Measurements from ENCODE around the gene ISLR. TPM values are rescaled to one million over a fixed set of nuclear protein-coding genes. Genes with fewer than 3 reads are reported as not detected.
A peak's percentile ranks its signal among the peaks of the same experiment; 100 is the strongest.

The ISLR gene, protein sequence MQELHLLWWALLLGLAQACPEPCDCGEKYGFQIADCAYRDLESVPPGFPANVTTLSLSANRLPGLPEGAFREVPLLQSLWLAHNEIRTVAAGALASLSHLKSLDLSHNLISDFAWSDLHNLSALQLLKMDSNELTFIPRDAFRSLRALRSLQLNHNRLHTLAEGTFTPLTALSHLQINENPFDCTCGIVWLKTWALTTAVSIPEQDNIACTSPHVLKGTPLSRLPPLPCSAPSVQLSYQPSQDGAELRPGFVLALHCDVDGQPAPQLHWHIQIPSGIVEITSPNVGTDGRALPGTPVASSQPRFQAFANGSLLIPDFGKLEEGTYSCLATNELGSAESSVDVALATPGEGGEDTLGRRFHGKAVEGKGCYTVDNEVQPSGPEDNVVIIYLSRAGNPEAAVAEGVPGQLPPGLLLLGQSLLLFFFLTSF
- total RNA-seq (2012; rRNA removed) (under 0.01 TPM in 2 replicates), polyA plus RNA-seq (2012; rRNA removed) (0.79 and 1.0 TPM in 2 replicates), Bru-seq, nascent RNA (not detected), BruChase-seq, experiment 1, labeled RNA remaining after a 6-hour chase (percentile 14 among the genes with signal in this experiment), BruChase-seq, experiment 2, labeled RNA remaining after a 2-hour chase (not detected)
- polyA plus RNA-seq (2012; cell fraction: cytosol; rRNA removed) = 0.53 and 2.1 TPM in 2 replicates
- 0.40 and 0.44 TPM in 2 replicates for polyA plus RNA-seq (2012; cell fraction: nucleus; rRNA removed; ENCODE audit: low replicate concordance)
- long read RNA-seq = 0 reads

DNA sequence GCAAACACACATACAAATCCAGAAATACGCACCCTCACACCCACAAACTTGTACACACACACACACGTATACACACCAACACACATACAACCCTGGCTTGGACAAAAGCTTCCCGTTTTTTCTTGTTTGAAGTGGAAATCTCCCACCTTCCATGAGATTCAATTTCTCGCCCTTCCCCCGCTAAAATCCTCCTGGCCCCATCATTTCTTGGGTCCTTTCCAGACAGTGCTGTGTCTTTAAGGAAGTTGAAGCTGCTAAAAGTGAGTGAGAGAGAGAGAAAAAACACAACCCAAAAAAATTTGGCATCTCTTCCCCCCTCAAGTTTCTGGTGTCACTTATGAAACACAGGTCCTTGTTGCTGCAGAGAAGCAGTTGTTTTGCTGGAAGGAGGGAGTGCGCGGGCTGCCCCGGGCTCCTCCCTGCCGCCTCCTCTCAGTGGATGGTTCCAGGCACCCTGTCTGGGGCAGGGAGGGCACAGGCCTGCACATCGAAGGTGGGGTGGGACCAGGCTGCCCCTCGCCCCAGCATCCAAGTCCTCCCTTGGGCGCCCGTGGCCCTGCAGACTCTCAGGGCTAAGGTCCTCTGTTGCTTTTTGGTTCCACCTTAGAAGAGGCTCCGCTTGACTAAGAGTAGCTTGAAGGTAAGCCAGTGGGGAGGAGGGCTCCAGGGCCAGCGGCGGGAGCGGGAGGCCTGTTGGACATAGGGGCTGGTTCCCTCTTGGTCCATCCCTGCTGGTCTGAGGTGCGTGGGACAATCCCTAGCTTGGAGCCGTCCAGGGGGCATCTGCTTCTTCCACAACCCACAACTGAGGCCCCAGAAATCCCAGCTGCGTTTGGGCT is at the start of gene ISLR:
ISLR (plus strand) TSS at position 331 of the 839 bp plus-strand sequence. CDS start 1,149 bp downstream, outside the sequence.
- H4K91ac ChIP-seq (ENCODE audit: insufficient read depth, low read depth, low read length) = no peak within 1 kb of the TSS
- no peak within 1 kb of the TSS for H3K14ac ChIP-seq (replicated peaks; ENCODE audit: low read depth, low read length)
- in situ Hi-C loops (cut with MboI; ENCODE audit: low sequenced_read_pairs) (no loop called here), intact Hi-C loops (cut with micrococcal nuclease) (no loop called here), dilution Hi-C loops (cut with HindIII; ENCODE audit: low sequenced_read_pairs, unreplicated experiment) (no loop called here)
- no peak within 1 kb of the TSS for H3K4me3 ChIP-seq (ENCODE audit: insufficient read depth, low read depth, low read length)
- no peak within 1 kb of the TSS for H3K56ac ChIP-seq (ENCODE audit: extremely low read depth, insufficient read depth, low read length)
- H3K4me1 ChIP-seq (ENCODE audit: control insufficient read depth, insufficient read depth, low read length) = peaks cover 23% of the 10 kb centered on the region
- no peak within 1 kb of the TSS for H3K27ac ChIP-seq (ENCODE audit: insufficient read depth, low read length)
- H2BK5ac ChIP-seq (ENCODE audit: low read depth, low read length, poor library complexity, severe bottlenecking) = no peak within 1 kb of the TSS
- no peak within 1 kb of the TSS; the same call in 1 of the 2 replicates for H3K4me2 ChIP-seq (ENCODE audit: low read depth, low read length)
- 42% methylated on average over 7 of the region's 20 CpGs; no CpG with 5 or more reads in 1 of the 2 experiments for WGBS, 2 experiments (ENCODE audit: extremely low coverage in 2 of 2, insufficient read length in 1 of 2)
- H2AK9ac ChIP-seq (replicated peaks; ENCODE audit: low read depth, low read length, poor library complexity) = no peak within 1 kb of the TSS
- H3K23ac ChIP-seq (ENCODE audit: low read depth, low read length) = no peak within 1 kb of the TSS
- no peak within 1 kb of the TSS for H2BK15ac ChIP-seq (ENCODE audit: low read depth, low read length)
- H3K4ac ChIP-seq (ENCODE audit: low read depth, low read length) = no peak within 1 kb of the TSS; the same call in 1 of the 2 replicates
- peak; percentile 8 for DNase-seq
- H3K36me3 ChIP-seq (ENCODE audit: control insufficient read depth, insufficient read depth, low read length) = no peaks in the 10 kb centered on the region
- H2AK5ac ChIP-seq (ENCODE audit: low read depth, low read length) = no peak within 1 kb of the TSS
- ChIA-PET CTCF (interaction anchor here (0.6 kb wide), 1 partner anchor 37 kb away, joined by 3 read pairs; no protein-coding TSS in a partner anchor), POLR2A (ENCODE audit: unreplicated experiment) (no interaction called here)
- H4K20me1 ChIP-seq (ENCODE audit: insufficient read depth, low read length) = peaks cover 6% of the 10 kb centered on the region; the same call in 1 of the 2 replicates
- H3K27me3 ChIP-seq (ENCODE audit: control insufficient read depth, insufficient read depth, low read length) = peaks cover 26% of the 10 kb centered on the region
- no peaks in the 10 kb centered on the region for H3K79me1 ChIP-seq (ENCODE audit: low read depth in 1 of 2, low read length in 2 of 2)
- H4K8ac ChIP-seq (ENCODE audit: low read depth in 2 of 2, low read length in 2 of 2) = peak within 1 kb of the TSS in 1 of 2 experiments; percentile 6; a peak in 1 of 4 replicates
- H2AFZ ChIP-seq (replicated peaks; ENCODE audit: low read length, poor library complexity) = peak within 1 kb of the TSS; percentile 59
- H4K5ac ChIP-seq (ENCODE audit: low read depth, low read length) = peak within 1 kb of the TSS; percentile 48; the same call in 1 of the 2 replicates
- BruUV-seq (replicated peaks) = no TSS peak
- H3K9ac ChIP-seq (ENCODE audit: low read depth, low read length) = no peak within 1 kb of the TSS
- H3K9me3 ChIP-seq (ENCODE audit: control insufficient read depth, insufficient read depth, low read length) = no peaks in the 10 kb centered on the region
- 0 out of 2 replicates have a peak, but pooled peaks have one; percentile 23 for ATAC-seq (ENCODE audit: low read depth)
- H2BK120ac ChIP-seq (ENCODE audit: low read depth, low read length) = no peak within 1 kb of the TSS
- H3K18ac ChIP-seq (ENCODE audit: low read depth, low read length) = no peak within 1 kb of the TSS
- no peak within 1 kb of the TSS for H2BK20ac ChIP-seq (ENCODE audit: low read depth, low read length)
- peaks cover 13% of the 10 kb centered on the region for H3K9me1 ChIP-seq (ENCODE audit: insufficient read depth, low read length)
- TF ChIP-seq MAZ (IDR thresholded peaks at IDR 0.05; ENCODE audit: borderline replicate concordance, low read depth, low read length) (no peak), CHD1 (IDR thresholded peaks at IDR 0.05; ENCODE audit: low read depth, low read length) (no peak), CEBPB (IDR thresholded peaks at IDR 0.05; ENCODE audit: low read depth, low read length) (no peak), FOS (IDR thresholded peaks at IDR 0.05; ENCODE audit: low read depth, low read length) (no peak), MXI1 (IDR thresholded peaks at IDR 0.05; ENCODE audit: borderline replicate concordance, low read depth, low read length) (no peak), RFX5 (IDR thresholded peaks at IDR 0.05; ENCODE audit: low read depth, low read length) (no peak), POLR2A (IDR thresholded peaks at IDR 0.05; ENCODE audit: low read depth, low read length) (no peak), BHLHE40 (IDR thresholded peaks at IDR 0.05; ENCODE audit: low read depth, low read length) (no peak)
- TF ChIP-seq, protein P1, sequence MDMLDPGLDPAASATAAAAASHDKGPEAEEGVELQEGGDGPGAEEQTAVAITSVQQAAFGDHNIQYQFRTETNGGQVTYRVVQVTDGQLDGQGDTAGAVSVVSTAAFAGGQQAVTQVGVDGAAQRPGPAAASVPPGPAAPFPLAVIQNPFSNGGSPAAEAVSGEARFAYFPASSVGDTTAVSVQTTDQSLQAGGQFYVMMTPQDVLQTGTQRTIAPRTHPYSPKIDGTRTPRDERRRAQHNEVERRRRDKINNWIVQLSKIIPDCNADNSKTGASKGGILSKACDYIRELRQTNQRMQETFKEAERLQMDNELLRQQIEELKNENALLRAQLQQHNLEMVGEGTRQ (IDR thresholded peaks at IDR 0.05; ENCODE audit: low read depth, low read length) = no peak
- TF ChIP-seq, protein P2, sequence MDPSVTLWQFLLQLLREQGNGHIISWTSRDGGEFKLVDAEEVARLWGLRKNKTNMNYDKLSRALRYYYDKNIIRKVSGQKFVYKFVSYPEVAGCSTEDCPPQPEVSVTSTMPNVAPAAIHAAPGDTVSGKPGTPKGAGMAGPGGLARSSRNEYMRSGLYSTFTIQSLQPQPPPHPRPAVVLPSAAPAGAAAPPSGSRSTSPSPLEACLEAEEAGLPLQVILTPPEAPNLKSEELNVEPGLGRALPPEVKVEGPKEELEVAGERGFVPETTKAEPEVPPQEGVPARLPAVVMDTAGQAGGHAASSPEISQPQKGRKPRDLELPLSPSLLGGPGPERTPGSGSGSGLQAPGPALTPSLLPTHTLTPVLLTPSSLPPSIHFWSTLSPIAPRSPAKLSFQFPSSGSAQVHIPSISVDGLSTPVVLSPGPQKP (IDR thresholded peaks at IDR 0.05; ENCODE audit: borderline replicate concordance, low read depth, low read length) = no peak
